Activated CD4-positive, alpha-beta T cell treated with anti-CD3 and anti-CD28 coated beads, Interleukin-2, amount 10 ng/mL, durations not matched to agents 7 days and 5 days (primary cell): ENCODE results near the gene BOD1. TPM values are rescaled to one million over a fixed set of nuclear protein-coding genes. Genes with fewer than 3 reads are reported as not detected.

Source experiments
- CTCF ChIA-PET: fragments of 350-600 bp; sonication (Branson Sonifier 250); formaldehyde crosslinking; loops from one replicate; lab custom pipeline; 2021; ENCODE audit warnings: antibody characterized with exemption; lab: Charles Lee
- POLR2A ChIA-PET: fragments of 350-600 bp; sonication (Branson Sonifier 250); formaldehyde crosslinking; loops from one replicate; lab custom pipeline; 2021; ENCODE audit warnings: antibody characterized with exemption; lab: Charles Lee
- DNase-seq: peaks from one replicate; pipeline ENCODE4 v3.0.0-alpha.2; 2020
- H3K27ac Mint-ChIP-seq: one replicate; pipeline ENCODE4 v1.8.0; 2021; ENCODE audit warnings: mild to moderate bottlenecking, moderate library complexity, mixed read lengths
- H3K27me3 Mint-ChIP-seq: one replicate; pipeline ENCODE4 v1.8.0; 2021; ENCODE audit warnings: mixed read lengths
- H3K36me3 Mint-ChIP-seq: one replicate; pipeline ENCODE4 v1.8.0; 2021; ENCODE audit warnings: low read depth, mixed read lengths
- H3K4me1 Mint-ChIP-seq: one replicate; pipeline ENCODE4 v1.8.0; 2021; ENCODE audit warnings: mixed read lengths
- H3K4me3 Mint-ChIP-seq: one replicate; pipeline ENCODE4 v1.8.0; 2021; ENCODE audit warnings: mild to moderate bottlenecking, moderate library complexity, mixed read lengths
- H3K9me3 Mint-ChIP-seq: one replicate; pipeline ENCODE4 v1.8.0; 2021; ENCODE audit warnings: mixed read lengths
- total RNA-seq, 2 experiments: library from RNA; stranded (reverse); gene quantifications; one replicate each; pipeline ENCODE4 v1.2.3, GENCODE V29; 2021

Gene BOD1
- total RNA-seq, 2 experiments from 2014 or later = 17.7 to 22.6 TPM

DNA sequence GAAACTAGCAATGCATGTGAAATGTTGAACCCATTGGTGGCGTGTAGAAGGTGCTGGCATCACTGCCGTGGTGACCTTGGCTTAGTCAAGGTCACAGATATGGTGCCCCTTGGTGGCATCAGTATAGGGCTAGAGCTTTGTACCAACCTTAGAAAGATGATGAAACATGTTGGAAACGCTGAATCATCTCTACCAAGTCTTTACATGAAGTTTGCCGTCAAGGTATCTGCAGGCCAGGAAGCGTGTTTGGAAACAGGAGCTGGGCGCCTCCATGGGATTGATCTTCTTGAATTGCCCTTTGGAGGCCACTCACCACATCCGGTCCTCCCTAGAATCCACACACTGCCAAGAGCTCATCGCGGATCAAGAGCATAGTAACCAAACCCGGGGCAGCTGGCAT, 16.9 kb upstream of the BOD1 start:
- Mint-ChIP-seq H3K4me1 (no peaks in the 10 kb centered on the region), H3K4me3 (no peak overlapping the region), H3K27ac (no peak overlapping the region), H3K36me3 (no peaks in the 10 kb centered on the region), H3K9me3 (no peaks in the 10 kb centered on the region), H3K27me3 (peaks cover 5% of the 10 kb centered on the region)
- ChIA-PET CTCF (interaction anchor here (1.0 kb wide), 1 partner anchor 17 kb away, joined by 3 read pairs; the partner anchor contains the start of gene BOD1), POLR2A (no interaction called here)
- DNase-seq = no peak

DNA sequence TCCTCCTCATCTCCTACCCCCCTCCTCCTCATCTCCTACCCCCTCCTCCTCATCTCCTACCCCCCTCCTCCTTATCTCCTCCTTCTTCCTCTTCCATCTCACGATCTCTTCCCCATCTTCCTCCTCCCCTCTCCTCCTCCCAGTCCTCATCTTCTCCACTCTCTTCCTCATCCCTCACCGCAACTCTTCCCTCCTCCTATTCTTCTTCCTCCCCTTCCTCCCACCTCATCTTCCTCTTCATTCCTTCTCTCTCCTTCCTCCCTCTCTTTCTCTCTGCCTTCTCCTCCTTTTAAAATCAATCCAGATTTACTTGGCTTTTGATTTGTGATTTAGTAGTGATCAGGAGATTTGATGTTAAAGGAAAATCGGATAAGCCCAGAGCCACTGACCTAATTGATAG, 15.0 kb upstream of the BOD1 start:
- Mint-ChIP-seq H3K4me3 (no peak overlapping the region), H3K9me3 (no peaks in the 10 kb centered on the region), H3K27me3 (peaks cover 6% of the 10 kb centered on the region), H3K27ac (no peak overlapping the region), H3K36me3 (no peaks in the 10 kb centered on the region), H3K4me1 (no peaks in the 10 kb centered on the region)
- DNase-seq = no peak
- CTCF ChIA-PET = no interaction called here
- POLR2A ChIA-PET = no interaction called here

DNA sequence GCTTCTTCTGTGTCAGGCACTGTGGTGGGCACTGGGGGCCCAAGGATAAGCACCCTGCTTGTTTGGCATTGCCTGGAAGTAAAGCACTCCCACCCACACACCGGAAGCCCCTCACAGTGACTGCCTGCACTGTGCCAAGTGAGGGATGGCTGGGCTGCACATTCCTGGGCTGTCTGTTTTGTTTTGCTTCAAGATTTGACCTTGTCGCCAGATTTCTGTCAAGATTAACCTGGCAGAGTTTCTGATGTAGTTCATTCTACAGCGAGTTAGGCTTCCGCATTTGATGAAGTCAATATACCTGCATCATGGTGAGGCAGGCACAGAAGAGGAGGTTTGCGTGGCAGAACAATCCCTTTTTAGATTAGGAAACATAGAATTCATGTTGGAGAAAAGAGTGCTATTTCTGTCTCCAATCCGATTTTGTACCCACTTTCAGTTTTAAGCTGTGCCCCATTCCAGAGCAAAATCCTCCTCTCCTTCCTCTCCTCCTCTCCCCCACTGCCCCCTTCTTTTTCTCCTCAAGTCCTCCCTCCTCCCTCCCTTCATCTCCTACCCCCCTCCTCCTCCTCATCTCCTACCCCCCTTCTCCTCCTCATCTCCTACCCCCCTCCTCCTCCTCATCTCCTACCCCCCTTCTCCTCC, 14.4 kb upstream of the BOD1 start:
- H3K9me3 Mint-ChIP-seq = no peaks in the 10 kb centered on the region
- CTCF ChIA-PET = no interaction called here
- POLR2A ChIA-PET = no interaction called here

DNA sequence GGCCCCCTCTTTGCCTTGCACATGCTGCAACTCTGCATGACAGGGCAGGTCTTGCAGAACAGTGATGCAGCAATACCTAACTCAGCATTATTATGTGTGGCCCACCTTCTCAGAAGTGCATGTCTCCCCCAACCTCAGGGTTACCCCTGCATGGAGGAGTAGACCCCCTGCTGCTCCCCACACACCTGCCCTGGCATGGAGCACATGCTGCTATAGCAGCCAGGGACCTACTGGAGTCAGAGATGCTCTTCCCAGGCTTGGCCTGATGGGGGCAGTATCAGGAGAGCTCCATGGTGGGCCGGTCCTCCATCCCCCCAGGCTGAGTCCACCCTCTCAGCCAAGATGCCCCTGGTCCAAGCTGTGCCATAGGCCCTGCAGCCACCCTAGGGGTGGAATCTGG, 13.2 kb upstream of the BOD1 start:
- H3K9me3 Mint-ChIP-seq = no peaks in the 10 kb centered on the region
- H3K36me3 Mint-ChIP-seq = no peaks in the 10 kb centered on the region
- ChIA-PET CTCF (interaction anchor here (0.6 to 2.1 kb wide), 3 partner anchors 14 to 193 kb away, joined by 3 to 7 read pairs (median 3); partner anchors contain the start of gene BOD1), POLR2A (no interaction called here)
- no peaks in the 10 kb centered on the region for H3K4me1 Mint-ChIP-seq
- peaks cover 6% of the 10 kb centered on the region for H3K27me3 Mint-ChIP-seq
- DNase-seq = no peak
- H3K27ac Mint-ChIP-seq = no peak overlapping the region
- no peak overlapping the region for H3K4me3 Mint-ChIP-seq

More for the DNA sequence above, 14.4 kb upstream of the BOD1 start:
- Mint-ChIP-seq H3K4me1 (no peaks in the 10 kb centered on the region), H3K27me3 (peaks cover 6% of the 10 kb centered on the region), H3K4me3 (no peak overlapping the region), H3K27ac (no peak overlapping the region), H3K36me3 (no peaks in the 10 kb centered on the region)
- DNase-seq = no peak

DNA sequence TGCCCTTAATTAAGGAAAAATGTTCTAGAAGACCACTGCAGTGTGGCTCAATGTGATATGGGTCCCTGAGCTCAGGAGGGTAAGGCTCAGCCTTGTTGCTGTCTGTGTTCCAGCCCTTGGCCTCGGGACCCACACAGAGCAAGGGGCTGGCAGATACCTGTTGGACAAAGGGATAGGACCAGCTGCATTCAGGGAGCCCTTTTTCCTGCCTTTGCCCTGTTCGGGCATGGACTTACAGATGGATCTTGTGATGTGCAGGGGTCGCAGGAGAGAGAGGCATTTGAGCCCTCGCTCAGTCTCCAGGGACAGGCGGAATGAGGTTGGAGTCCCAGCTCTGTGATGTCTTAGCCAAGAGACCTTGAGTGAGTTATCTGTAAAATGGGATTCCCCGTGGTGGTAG, 12.1 kb upstream of the BOD1 start:
- no peaks in the 10 kb centered on the region for H3K9me3 Mint-ChIP-seq
- CTCF ChIA-PET = interaction anchor here (2.1 kb wide), 1 partner anchor 13 kb away, joined by 7 read pairs; the partner anchor contains the start of gene BOD1
- H3K27me3 Mint-ChIP-seq = peaks cover 6% of the 10 kb centered on the region
- no peaks in the 10 kb centered on the region for H3K4me1 Mint-ChIP-seq
- H3K27ac Mint-ChIP-seq = no peak overlapping the region
- POLR2A ChIA-PET = no interaction called here
- DNase-seq = no peak
- no peaks in the 10 kb centered on the region for H3K36me3 Mint-ChIP-seq
- no peak overlapping the region for H3K4me3 Mint-ChIP-seq

DNA sequence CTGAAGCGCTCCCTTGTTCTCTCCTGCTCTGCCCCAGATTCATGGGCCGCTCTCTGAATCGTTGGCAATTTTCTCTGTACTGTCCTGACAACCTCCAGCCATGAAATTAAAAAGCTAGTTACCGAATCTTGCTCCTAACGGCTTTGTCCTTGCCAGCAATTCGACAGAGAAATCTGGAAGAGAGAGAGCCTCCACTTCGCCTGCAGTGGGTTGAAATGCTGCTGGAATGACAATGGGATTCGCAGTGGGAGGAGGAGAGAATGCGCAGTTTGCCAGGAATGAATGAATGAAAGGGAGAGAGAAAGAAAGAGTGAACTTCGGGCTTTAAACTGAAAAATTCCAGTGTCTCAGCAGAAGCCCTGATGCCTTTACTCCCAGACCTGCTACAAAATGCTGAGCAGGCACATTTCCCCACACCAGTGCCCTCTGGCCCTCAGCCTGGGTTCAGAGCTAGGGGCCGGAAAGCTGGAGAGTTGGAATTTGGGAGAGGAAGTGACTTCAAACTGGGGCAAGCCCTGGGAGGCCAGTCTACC, 11.5 kb upstream of the BOD1 start:
- no peak for DNase-seq
- peaks cover 6% of the 10 kb centered on the region for H3K27me3 Mint-ChIP-seq
- H3K36me3 Mint-ChIP-seq = no peaks in the 10 kb centered on the region
- no peak overlapping the region for H3K27ac Mint-ChIP-seq
- H3K4me1 Mint-ChIP-seq = no peaks in the 10 kb centered on the region
- H3K4me3 Mint-ChIP-seq = no peak overlapping the region
- POLR2A ChIA-PET = interaction anchor here (0.7 kb wide), 1 partner anchor 22 kb away, joined by 3 read pairs; no protein-coding TSS in a partner anchor
- CTCF ChIA-PET = interaction anchor here (2.1 kb wide), 1 partner anchor 12 kb away, joined by 7 read pairs; the partner anchor contains the start of gene BOD1
- no peaks in the 10 kb centered on the region for H3K9me3 Mint-ChIP-seq

DNA sequence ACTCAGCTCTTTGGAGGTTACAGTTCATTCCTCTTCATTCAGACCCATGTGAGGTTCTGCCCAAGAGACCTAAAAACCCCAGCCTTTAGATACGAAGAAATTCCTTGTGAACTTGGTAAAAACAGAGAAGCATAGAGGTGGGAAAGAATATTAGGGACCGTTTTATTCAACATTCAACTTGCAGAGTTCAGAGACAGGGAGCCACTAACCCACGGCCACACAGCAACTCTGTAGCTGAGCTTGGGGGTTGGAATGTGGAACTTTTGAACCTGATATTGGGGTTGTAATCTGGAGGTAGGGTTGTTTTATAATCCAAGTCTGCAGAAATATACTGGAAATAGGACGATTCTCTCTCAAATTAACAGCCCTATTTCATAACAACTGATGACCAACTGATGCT, 10.8 kb upstream of the BOD1 start:
- Mint-ChIP-seq H3K27me3 (peaks cover 6% of the 10 kb centered on the region), H3K36me3 (no peaks in the 10 kb centered on the region), H3K4me3 (no peak overlapping the region), H3K4me1 (no peaks in the 10 kb centered on the region), H3K9me3 (no peaks in the 10 kb centered on the region), H3K27ac (no peak overlapping the region)
- no peak for DNase-seq
- POLR2A ChIA-PET = interaction anchor here (0.7 kb wide), 1 partner anchor 21 kb away, joined by 3 read pairs; no protein-coding TSS in a partner anchor
- CTCF ChIA-PET = interaction anchor here (2.1 kb wide), 1 partner anchor 12 kb away, joined by 7 read pairs; the partner anchor contains the start of gene BOD1

DNA sequence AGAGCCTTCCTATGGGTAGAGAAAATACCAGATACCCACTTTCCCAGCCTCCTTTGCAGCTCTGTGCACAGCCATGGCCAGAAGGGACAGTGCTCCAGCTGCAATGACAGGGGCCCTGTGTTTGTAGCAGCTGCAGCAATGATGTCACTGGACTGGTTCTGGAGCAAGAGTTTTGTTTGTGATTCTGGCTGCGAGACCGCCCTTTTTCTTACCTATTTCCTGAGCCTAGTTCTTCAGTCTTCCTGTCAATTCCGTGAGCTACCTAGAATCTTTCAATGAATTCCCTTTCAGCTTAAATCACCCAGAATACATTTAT, 10.0 kb upstream of the BOD1 start:
- no peaks in the 10 kb centered on the region for H3K36me3 Mint-ChIP-seq
- H3K27me3 Mint-ChIP-seq = peaks cover 4% of the 10 kb centered on the region
- H3K27ac Mint-ChIP-seq = no peak overlapping the region
- no peak overlapping the region for H3K4me3 Mint-ChIP-seq
- no peak for DNase-seq
- ChIA-PET CTCF (no interaction called here), POLR2A (no interaction called here)
- H3K9me3 Mint-ChIP-seq = no peaks in the 10 kb centered on the region
- no peaks in the 10 kb centered on the region for H3K4me1 Mint-ChIP-seq

DNA sequence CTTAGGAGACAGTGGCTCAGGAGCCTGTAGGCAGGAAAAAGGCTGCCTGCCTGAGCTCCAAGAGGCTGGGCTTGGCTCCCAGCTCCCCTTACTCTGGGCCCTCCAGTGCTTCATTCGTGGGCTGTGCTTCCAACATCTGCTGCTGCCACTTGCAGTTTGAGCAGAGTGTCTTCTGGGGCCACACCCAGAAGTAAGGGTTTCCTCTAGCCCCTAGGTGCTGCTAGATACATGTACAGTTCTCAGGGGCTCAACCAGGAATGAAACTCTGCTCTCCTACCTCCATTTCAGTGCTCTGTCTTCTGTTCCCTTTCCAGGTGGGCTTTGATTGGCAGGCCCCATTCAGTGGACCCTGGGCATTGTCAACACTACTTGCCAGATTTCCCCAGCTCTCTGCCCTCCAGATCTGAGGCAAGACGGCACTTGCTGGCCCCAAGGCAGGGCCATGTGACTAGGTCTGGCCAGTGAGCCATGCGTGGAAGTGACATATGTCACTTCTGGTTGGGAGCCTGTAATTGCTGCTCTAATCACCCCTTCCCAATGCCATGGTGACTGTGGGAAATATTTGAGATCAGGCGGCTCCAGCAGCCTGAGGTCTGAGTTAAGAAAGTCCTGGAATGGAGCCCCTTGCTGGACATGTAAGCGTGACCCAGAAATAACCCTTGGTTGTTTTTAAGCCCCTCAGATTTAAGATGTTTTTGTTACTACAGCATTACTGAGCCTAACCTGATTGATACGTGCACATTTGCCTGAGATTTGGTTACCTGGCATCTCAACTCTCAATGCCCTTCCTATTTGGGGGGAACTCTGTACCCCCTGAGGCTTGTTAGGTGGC, 9.4 kb upstream of the BOD1 start:
- ChIA-PET CTCF (no interaction called here), POLR2A (no interaction called here)
- DNase-seq = no peak
- Mint-ChIP-seq H3K9me3 (no peaks in the 10 kb centered on the region), H3K27ac (no peak overlapping the region), H3K4me1 (no peaks in the 10 kb centered on the region), H3K36me3 (no peaks in the 10 kb centered on the region), H3K27me3 (peaks cover 3% of the 10 kb centered on the region), H3K4me3 (no peak overlapping the region)

DNA sequence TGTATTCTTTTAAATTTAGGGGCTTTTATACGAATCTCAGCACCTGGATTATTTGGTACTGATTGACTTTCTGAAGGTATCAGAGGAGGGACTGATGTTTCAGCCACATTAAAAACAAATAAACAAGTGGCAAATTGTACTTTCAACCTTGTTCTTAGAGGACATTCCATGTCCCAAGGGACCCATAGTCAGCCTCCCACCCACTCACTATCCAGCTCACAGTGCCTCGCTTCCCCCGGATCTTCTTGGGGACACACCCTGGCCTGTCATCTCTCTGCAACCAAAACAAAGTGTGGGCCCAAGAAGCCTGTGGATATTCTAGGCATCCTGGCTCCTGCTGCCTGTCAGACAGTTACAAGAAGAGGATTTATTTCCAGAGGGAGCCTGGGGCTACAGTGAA, 8.8 kb upstream of the BOD1 start:
- Mint-ChIP-seq H3K36me3 (no peaks in the 10 kb centered on the region), H3K4me3 (no peak overlapping the region), H3K4me1 (no peaks in the 10 kb centered on the region), H3K27ac (no peak overlapping the region), H3K27me3 (peaks cover 3% of the 10 kb centered on the region), H3K9me3 (no peaks in the 10 kb centered on the region)
- CTCF ChIA-PET = no interaction called here
- POLR2A ChIA-PET = no interaction called here
- DNase-seq = no peak

DNA sequence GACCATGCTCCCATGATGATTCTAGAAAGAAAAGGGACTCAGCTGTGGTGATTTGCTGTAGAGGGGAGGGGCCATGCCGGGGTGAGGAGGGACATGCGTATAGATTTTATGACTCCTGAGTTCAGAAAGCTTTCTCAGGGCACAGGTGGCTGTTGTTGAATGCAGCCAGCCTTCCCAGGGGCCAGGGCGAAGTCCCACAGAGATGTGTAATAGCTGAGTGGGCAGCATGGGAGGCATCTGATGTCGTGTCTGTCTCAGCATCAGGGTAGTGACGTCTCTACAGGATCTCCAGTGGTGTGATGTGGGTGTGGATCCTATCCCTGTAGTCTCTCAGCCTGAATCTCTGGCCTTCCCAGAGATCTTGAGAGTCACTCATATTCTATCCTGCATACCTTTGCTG, 7.8 kb upstream of the BOD1 start:
- Mint-ChIP-seq H3K27ac (no peak overlapping the region), H3K9me3 (no peaks in the 10 kb centered on the region), H3K36me3 (no peaks in the 10 kb centered on the region), H3K4me1 (no peaks in the 10 kb centered on the region), H3K4me3 (no peak overlapping the region), H3K27me3 (peaks cover 3% of the 10 kb centered on the region)
- ChIA-PET POLR2A (no interaction called here), CTCF (interaction anchor here (1.4 kb wide), 1 partner anchor 9 kb away, joined by 5 read pairs; no protein-coding TSS in a partner anchor)
- no peak for DNase-seq

DNA sequence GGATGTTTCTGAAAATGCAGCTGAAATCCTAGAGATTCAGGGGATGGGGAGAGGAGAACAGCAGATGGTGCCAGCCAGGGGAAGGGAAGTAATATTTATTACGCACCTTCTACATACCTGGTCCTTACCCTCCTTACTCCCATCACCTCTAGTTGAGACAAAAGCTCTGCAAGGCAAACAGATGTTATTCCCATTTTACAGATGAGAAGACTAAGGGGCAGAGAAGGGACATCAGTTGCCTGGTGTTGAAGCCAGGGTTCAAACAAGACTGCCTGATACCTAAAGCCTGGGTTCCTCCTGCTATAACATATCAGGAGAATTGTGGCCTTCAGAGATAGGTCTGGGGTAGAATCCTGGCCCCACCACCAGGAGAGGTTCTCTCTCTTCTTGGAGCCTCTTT, 7.3 kb upstream of the BOD1 start:
- no peak overlapping the region for H3K27ac Mint-ChIP-seq
- no peaks in the 10 kb centered on the region for H3K9me3 Mint-ChIP-seq
- H3K36me3 Mint-ChIP-seq = no peaks in the 10 kb centered on the region
- DNase-seq = no peak
- H3K4me1 Mint-ChIP-seq = no peaks in the 10 kb centered on the region
- POLR2A ChIA-PET = no interaction called here
- H3K27me3 Mint-ChIP-seq = peaks cover 3% of the 10 kb centered on the region
- CTCF ChIA-PET = interaction anchor here (1.4 kb wide), 1 partner anchor 8 kb away, joined by 5 read pairs; no protein-coding TSS in a partner anchor
- no peak overlapping the region for H3K4me3 Mint-ChIP-seq

DNA sequence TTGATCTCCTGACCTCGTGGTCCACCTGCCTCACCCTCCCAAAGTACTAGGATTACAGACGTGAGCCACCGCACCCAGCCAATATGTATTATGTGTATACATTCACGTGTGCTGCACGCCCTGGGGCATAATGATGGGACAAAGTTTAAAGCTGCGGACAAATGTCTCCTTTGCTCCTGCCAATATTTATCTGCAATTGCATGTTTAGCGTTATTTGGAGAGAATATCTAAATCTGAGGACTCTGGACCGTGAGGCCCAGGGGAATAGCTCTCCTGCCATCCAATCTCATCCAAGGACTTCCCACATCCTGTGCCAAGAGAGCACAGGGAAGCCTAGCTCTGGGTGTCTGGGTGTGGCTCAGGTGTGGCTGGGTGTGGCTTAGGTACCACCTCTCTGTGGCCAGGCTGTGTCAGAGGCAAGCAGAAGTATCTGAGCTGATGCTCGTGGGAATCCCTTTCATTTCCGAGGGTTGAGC, 6.9 kb upstream of the BOD1 start:
- CTCF ChIA-PET = interaction anchor here (1.4 kb wide), 1 partner anchor 8 kb away, joined by 5 read pairs; no protein-coding TSS in a partner anchor
- no peak overlapping the region for H3K27ac Mint-ChIP-seq
- POLR2A ChIA-PET = no interaction called here
- no peak overlapping the region for H3K4me3 Mint-ChIP-seq
- no peaks in the 10 kb centered on the region for H3K9me3 Mint-ChIP-seq
- H3K4me1 Mint-ChIP-seq = no peaks in the 10 kb centered on the region
- no peaks in the 10 kb centered on the region for H3K36me3 Mint-ChIP-seq
- no peak for DNase-seq
- peaks cover 3% of the 10 kb centered on the region for H3K27me3 Mint-ChIP-seq
